ENCODE results near the gene PAIP2B. TPM values are rescaled to one million over a fixed set of nuclear protein-coding genes. Genes with fewer than 3 reads are reported as not detected.

The PAIP2B gene
- total and polyA plus RNA-seq, 2 of the 13 experiments (the other 11 are each of a cell fraction or from before 2014, with no cell fraction given) = 0.16 to 0.29 TPM

DNA sequence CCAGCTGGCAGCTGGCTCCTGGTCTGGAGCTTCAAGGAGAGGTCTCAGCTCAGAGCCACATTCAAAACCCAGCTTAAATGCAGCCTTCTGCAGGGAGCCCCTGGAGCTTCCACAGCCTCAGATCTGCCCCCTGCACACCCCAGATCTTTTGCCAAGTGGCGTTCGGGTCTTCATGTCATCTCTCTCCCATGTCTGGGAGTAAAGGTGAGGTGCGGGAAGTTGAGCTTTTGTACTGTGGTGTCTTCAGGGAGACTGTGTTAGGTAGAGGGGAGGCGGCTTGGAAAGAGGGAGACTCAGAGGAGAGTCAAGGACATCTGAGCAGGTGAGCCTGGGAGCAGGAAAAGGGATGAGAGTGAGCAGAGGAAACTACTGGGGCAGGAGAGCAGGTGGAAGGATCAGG, 71.1 kb downstream of the PAIP2B start:
- Histone ChIP-seq H3K27ac (ENCODE audit: extremely low read length, insufficient read depth, low read length) (no peak overlapping the region), H3K79me2 (ENCODE audit: insufficient read depth, low read length) (no peaks in the 10 kb centered on the region), H3K4me1 (ENCODE audit: insufficient read depth, low read length) (no peaks in the 10 kb centered on the region), H3K27me3 (ENCODE audit: control insufficient read depth in 1 of 2, insufficient read depth in 2 of 2, low read length in 2 of 2) (peaks cover 0 to 26% of the 10 kb centered on the region in 2 experiments; a peak in 3 of 5 replicates), H2AFZ (ENCODE audit: low read length) (no peak overlapping the region), H3K4me2 (ENCODE audit: low read depth, low read length) (no peak overlapping the region), H3K9ac (ENCODE audit: insufficient read depth, low read depth, low read length) (no peak overlapping the region), H3K36me3 (replicated peaks in 1 of 2; ENCODE audit: control insufficient read depth in 1 of 2, insufficient read depth in 2 of 2, low read length in 2 of 2) (no peaks in the 10 kb centered on the region), H3K9me3 (ENCODE audit: low read length) (no peaks in the 10 kb centered on the region), H4K20me1 (ENCODE audit: insufficient read depth, low read length) (no peaks in the 10 kb centered on the region), H3K4me3 (replicated peaks in 1 of 3; ENCODE audit: insufficient read depth in 1 of 3, low read depth in 2 of 3, low read length in 3 of 3) (no peak overlapping the region)
- DNase-seq (ENCODE audit: low spot score) (no peak), FAIRE-seq (no peak), ATAC-seq (no peak)
- POLR2A ChIA-PET = no interaction called here
- BruUV-seq (replicated peaks) = no TSS peak
- CTCF ChIA-PET (ENCODE audit: low intra/inter-chr PET ratio, low total read pairs) = interaction anchor here (3.1 kb wide), 1 partner anchor 55 kb away, joined by 24 read pairs; no protein-coding TSS in a partner anchor
- intact Hi-C loops (cut with micrococcal nuclease; ENCODE audit: unreplicated experiment) = loop anchor here (1.0 to 5.0 kb wide), 2 partner anchors 56 to 126 kb away; no protein-coding TSS in a partner anchor
- in situ Hi-C loops (cut with HindIII; ENCODE audit: extremely low pct_ligation_motif_present, low pct_unique_long_range_greater_than_20kb) = loop anchor here (5.0 kb wide), 1 partner anchor 54 kb away; no protein-coding TSS in a partner anchor
- no peak for TF ChIP-seq KLF9 (CRISPR knock-in tag; IDR thresholded peaks at IDR 0.05; ENCODE audit: low read depth)
- no peak for TF ChIP-seq ZNF547 (CRISPR knock-in tag; IDR thresholded peaks at IDR 0.05)
- TF ChIP-seq, protein P1, sequence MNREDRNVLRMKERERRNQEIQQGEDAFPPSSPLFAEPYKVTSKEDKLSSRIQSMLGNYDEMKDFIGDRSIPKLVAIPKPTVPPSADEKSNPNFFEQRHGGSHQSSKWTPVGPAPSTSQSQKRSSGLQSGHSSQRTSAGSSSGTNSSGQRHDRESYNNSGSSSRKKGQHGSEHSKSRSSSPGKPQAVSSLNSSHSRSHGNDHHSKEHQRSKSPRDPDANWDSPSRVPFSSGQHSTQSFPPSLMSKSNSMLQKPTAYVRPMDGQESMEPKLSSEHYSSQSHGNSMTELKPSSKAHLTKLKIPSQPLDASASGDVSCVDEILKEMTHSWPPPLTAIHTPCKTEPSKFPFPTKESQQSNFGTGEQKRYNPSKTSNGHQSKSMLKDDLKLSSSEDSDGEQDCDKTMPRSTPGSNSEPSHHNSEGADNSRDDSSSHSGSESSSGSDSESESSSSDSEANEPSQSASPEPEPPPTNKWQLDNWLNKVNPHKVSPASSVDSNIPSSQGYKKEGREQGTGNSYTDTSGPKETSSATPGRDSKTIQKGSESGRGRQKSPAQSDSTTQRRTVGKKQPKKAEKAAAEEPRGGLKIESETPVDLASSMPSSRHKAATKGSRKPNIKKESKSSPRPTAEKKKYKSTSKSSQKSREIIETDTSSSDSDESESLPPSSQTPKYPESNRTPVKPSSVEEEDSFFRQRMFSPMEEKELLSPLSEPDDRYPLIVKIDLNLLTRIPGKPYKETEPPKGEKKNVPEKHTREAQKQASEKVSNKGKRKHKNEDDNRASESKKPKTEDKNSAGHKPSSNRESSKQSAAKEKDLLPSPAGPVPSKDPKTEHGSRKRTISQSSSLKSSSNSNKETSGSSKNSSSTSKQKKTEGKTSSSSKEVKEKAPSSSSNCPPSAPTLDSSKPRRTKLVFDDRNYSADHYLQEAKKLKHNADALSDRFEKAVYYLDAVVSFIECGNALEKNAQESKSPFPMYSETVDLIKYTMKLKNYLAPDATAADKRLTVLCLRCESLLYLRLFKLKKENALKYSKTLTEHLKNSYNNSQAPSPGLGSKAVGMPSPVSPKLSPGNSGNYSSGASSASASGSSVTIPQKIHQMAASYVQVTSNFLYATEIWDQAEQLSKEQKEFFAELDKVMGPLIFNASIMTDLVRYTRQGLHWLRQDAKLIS (CRISPR knock-in tag; IDR thresholded peaks at IDR 0.05) = no peak
- TF ChIP-seq ESRRA (CRISPR knock-in tag; IDR thresholded peaks at IDR 0.05; ENCODE audit: low read depth) = no peak
- no peak for TF ChIP-seq ZNF552 (CRISPR knock-in tag; IDR thresholded peaks at IDR 0.05; ENCODE audit: borderline replicate concordance)
- no peak for TF ChIP-seq NCOA1 (CRISPR knock-in tag; IDR thresholded peaks at IDR 0.05)
- TF ChIP-seq, protein P2, sequence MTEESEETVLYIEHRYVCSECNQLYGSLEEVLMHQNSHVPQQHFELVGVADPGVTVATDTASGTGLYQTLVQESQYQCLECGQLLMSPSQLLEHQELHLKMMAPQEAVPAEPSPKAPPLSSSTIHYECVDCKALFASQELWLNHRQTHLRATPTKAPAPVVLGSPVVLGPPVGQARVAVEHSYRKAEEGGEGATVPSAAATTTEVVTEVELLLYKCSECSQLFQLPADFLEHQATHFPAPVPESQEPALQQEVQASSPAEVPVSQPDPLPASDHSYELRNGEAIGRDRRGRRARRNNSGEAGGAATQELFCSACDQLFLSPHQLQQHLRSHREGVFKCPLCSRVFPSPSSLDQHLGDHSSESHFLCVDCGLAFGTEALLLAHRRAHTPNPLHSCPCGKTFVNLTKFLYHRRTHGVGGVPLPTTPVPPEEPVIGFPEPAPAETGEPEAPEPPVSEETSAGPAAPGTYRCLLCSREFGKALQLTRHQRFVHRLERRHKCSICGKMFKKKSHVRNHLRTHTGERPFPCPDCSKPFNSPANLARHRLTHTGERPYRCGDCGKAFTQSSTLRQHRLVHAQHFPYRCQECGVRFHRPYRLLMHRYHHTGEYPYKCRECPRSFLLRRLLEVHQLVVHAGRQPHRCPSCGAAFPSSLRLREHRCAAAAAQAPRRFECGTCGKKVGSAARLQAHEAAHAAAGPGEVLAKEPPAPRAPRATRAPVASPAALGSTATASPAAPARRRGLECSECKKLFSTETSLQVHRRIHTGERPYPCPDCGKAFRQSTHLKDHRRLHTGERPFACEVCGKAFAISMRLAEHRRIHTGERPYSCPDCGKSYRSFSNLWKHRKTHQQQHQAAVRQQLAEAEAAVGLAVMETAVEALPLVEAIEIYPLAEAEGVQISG (CRISPR knock-in tag; IDR thresholded peaks at IDR 0.05) = no peak
- WGBS (ENCODE audit: low lambda C conversion rate) = 59% methylated on average over 4 of the region's 4 CpGs
